PC-3 (cell line): ENCODE measurements around the gene LRFN3. TPM values are rescaled to one million over a fixed set of nuclear protein-coding genes. Genes with fewer than 3 reads are reported as not detected.
"Not testable (repeated sequence)": the region's sequence is repeated elsewhere in the genome, so short reads cannot be mapped to it uniquely, and the experiment has no call there.

Experiments used
- ATAC-seq: fragments of 200-7000 bp; cut with Tn5 transposase; 2 replicates; pipeline ENCODE4 v1.9.1; 2020; ENCODE audit warnings: mild to moderate bottlenecking, moderate library complexity
- BruUV-seq: library from RNA; stranded (reverse); fragments of 400-500 nt; replicated peaks from 2 replicates; lab custom pipeline; 2021; lab: Mats Ljungman, UMichigan
- CTCF ChIA-PET: fragments of 300-600 bp; sonication (Branson Sonifier 250); formaldehyde crosslinking; loops from one replicate; lab custom pipeline; 2022; ENCODE audit warnings: antibody characterized with exemption; lab: Charles Lee
- POLR2A ChIA-PET: fragments of 300-600 bp; sonication (Branson Sonifier 250); formaldehyde crosslinking; loops from one replicate; lab custom pipeline; 2022; ENCODE audit warnings: antibody characterized with exemption; ENCODE audit not compliant: unreplicated experiment; lab: Charles Lee
- DNase-seq: peaks from one replicate; pipeline ENCODE4 v3.0.0-alpha.2; 2015
- H2AFZ ChIP-seq: fragments of 300-600 bp; sonication (generic); 2 replicates; pipeline ENCODE4 v1.6.0; 2016; ENCODE audit warnings: antibody characterized with exemption, low read length
- H3F3A ChIP-seq: fragments of 300-600 bp; sonication (generic); one replicate; pipeline ENCODE4 v1.6.0; 2017; ENCODE audit warnings: antibody characterized with exemption, low read length, control low read depth, mild to moderate bottlenecking; ENCODE audit not compliant: unreplicated experiment
- H3K27ac ChIP-seq: fragments of 300-600 bp; sonication (generic); 2 replicates; pipeline ENCODE4 v1.5.1; 2016; ENCODE audit warnings: mild to moderate bottlenecking, low read length
- H3K27me3 ChIP-seq: fragments of 300-600 bp; sonication (generic); 2 replicates; pipeline ENCODE4 v1.6.1; 2016; ENCODE audit warnings: low read length, mixed read lengths
- H3K36me3 ChIP-seq: fragments of 300-600 bp; sonication (generic); 2 replicates; pipeline ENCODE4 v1.6.1; 2016; ENCODE audit warnings: low read depth, mixed run types, low read length, mixed read lengths
- H3K4me1 ChIP-seq: fragments of 300-600 bp; sonication (generic); 2 replicates; pipeline ENCODE4 v1.5.1; 2016; ENCODE audit warnings: low read length; ENCODE audit not compliant: insufficient read depth
- H3K4me2 ChIP-seq: fragments of 300-600 bp; sonication (generic); 2 replicates; pipeline ENCODE4 v1.6.0; 2016; ENCODE audit warnings: low read length
- H3K4me3 ChIP-seq: fragments of 300-600 bp; sonication (generic); 2 replicates; pipeline ENCODE4 v1.5.1; 2016; ENCODE audit warnings: mild to moderate bottlenecking, low read length, mixed read lengths
- H3K79me2 ChIP-seq: fragments of 300-600 bp; sonication (generic); 2 replicates; pipeline ENCODE4 v1.6.1; 2017; ENCODE audit warnings: low read length, mixed read lengths
- H3K9ac ChIP-seq: fragments of 300-600 bp; sonication (generic); 2 replicates; pipeline ENCODE4 v1.6.0; 2016; ENCODE audit warnings: mild to moderate bottlenecking, low read length
- H3K9me2 ChIP-seq: fragments of 300-600 bp; sonication (generic); replicated peaks from 2 replicates; pipeline ENCODE4 v1.6.1; 2016; ENCODE audit warnings: mixed run types, low read length, mixed read lengths
- H3K9me3 ChIP-seq: fragments of 300-600 bp; sonication (generic); 2 replicates; pipeline ENCODE4 v1.6.1; 2016; ENCODE audit warnings: low read length, mixed read lengths
- H4K20me1 ChIP-seq: fragments of 300-600 bp; sonication (generic); 2 replicates; pipeline ENCODE4 v1.6.1; 2016; ENCODE audit warnings: low read length, mixed read lengths
- CTCF ChIP-seq: fragments of 300-600 bp; sonication (generic); conservative IDR thresholded peaks from 2 replicates; pipeline ENCODE4 v1.5.1; 2017; ENCODE audit warnings: antibody characterized with exemption, low read depth, mild to moderate bottlenecking, low read length
- EZH2 ChIP-seq: fragments of 300-600 bp; sonication (generic); IDR thresholded peaks from one replicate; pipeline ENCODE4 v1.6.1; 2017; ENCODE audit warnings: antibody characterized with exemption, mild to moderate bottlenecking, low read length; ENCODE audit not compliant: unreplicated experiment
- EZH2phosphoT487 ChIP-seq: fragments of 300-600 bp; sonication (generic); IDR thresholded peaks from 2 replicates; pipeline ENCODE4 v1.6.1; 2018; ENCODE audit warnings: mild to moderate bottlenecking, antibody characterized with exemption, low read length, borderline replicate concordance
- intact Hi-C: fragments of 100-400 bp; cut with micrococcal nuclease; formaldehyde crosslinking; loops from 2 replicates; pipeline ENCODE4 v1.9.0; 2023
- total RNA-seq: library from RNA; depleted of rRNA; stranded (reverse); fragments of >200 nt; gene quantifications from 2 replicates; pipeline ENCODE4 v1.2.3, GENCODE V29; 2014

LRFN3 gene
- total RNA-seq, 1 experiment from 2014 or later: 4.1 TPM

DNA sequence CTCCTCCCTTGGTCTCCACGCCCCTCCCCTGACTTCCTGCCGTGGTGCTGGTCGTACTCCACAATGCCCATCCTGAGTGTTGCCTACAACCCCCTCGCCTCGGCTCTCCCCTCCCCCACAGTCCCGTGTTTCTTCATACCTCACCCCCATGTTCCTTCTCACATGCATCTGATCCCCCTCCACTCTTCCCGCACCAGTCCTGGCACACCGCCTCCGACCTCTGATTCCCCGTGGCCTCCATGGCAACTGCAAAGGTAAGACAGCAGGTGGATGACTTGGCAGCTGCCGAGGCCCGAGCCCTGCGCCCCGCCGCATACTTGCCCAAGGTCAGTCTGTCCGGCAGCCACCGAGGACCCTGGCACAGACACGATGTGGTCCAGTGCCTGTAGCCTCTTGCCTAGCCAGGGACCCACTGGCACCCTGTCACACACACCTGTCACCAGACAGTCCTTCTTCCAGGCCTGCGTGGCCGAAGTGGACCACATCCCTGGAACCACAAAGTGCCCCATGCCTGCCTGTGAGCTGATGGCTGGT is 42.7 kb downstream of the LRFN3 start:
- Histone ChIP-seq H3K27ac (no peak overlapping the region), H4K20me1 (no peaks in the 10 kb centered on the region), H3K27me3 (no peaks in the 10 kb centered on the region), H3K4me3 (no peak overlapping the region), H3K9ac (no peak overlapping the region), H3K4me1 (no peaks in the 10 kb centered on the region), H3K9me3 (no peaks in the 10 kb centered on the region), H3F3A (no peaks in the 10 kb centered on the region), H3K36me3 (no peaks in the 10 kb centered on the region), H3K4me2 (no peak overlapping the region), H3K9me2 (no peaks in the 10 kb centered on the region), H3K79me2 (no peaks in the 10 kb centered on the region), H2AFZ (no peak overlapping the region)
- ATAC-seq: no peak
- intact Hi-C loops: no loop called here
- ChIA-PET POLR2A (no interaction called here), CTCF (no interaction called here)
- no peak for DNase-seq
- TF ChIP-seq EZH2 (no peak), CTCF (no peak), EZH2phosphoT487 (no peak)
- no TSS peak for BruUV-seq

DNA sequence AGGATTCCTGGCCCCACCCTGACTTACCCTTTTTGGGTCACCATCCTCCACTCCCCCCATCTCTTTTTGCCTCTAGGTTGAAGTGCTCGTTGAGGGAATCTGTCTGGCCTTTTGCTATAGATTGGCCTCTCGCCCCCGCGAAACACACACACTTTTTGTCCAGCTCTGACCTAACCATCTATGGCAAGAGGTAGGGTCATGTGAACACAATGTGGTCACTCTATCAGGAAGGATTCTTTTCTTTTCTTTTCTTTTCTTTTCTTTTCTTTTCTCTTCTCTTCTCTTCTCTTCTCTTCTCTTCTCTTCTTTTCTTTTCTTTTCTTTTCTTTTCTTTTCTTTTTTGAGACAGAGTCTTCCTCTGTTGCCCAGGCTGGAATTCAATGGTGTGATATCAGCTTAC is 44.8 kb downstream of the LRFN3 start:
- intact Hi-C loops, H3K9me3 ChIP-seq, H3F3A ChIP-seq, CTCF ChIA-PET, H4K20me1 ChIP-seq, H3K27me3 ChIP-seq, H3K9me2 ChIP-seq, ATAC-seq, H3K4me3 ChIP-seq, BruUV-seq, H2AFZ ChIP-seq, H3K36me3 ChIP-seq, DNase-seq, H3K4me1 ChIP-seq, H3K9ac ChIP-seq, H3K79me2 ChIP-seq, H3K4me2 ChIP-seq, POLR2A ChIA-PET, H3K27ac ChIP-seq: not testable (repeated sequence)

- no peaks in the 10 kb centered on the region for H3K27me3 ChIP-seq
Measured at GRCh38 chr19:35983177-35983576, 47.0 kb downstream of the LRFN3 start.

More at GRCh38 chr19:35983177-35983576, 47.0 kb downstream of the LRFN3 start:
- no peaks in the 10 kb centered on the region for H4K20me1 ChIP-seq
- CTCF ChIA-PET: no interaction called here
- DNase-seq (no peak), ATAC-seq (no peak)
- no peaks in the 10 kb centered on the region for H3K4me1 ChIP-seq
- no peaks in the 10 kb centered on the region for H3K79me2 ChIP-seq
- no peaks in the 10 kb centered on the region for H3K36me3 ChIP-seq
- no peak overlapping the region for H3K4me3 ChIP-seq
- no TSS peak for BruUV-seq
- no peaks in the 10 kb centered on the region for H3K9me2 ChIP-seq
- H3K4me2 ChIP-seq: no peak overlapping the region
- no peak overlapping the region for H3K9ac ChIP-seq
- no peaks in the 10 kb centered on the region for H3K9me3 ChIP-seq
- TF ChIP-seq EZH2phosphoT487: no peak
- TF ChIP-seq CTCF: no peak
- intact Hi-C loops: no loop called here
- no peak overlapping the region for H3K27ac ChIP-seq
- POLR2A ChIA-PET: no interaction called here
- no peak overlapping the region for H2AFZ ChIP-seq
- no peaks in the 10 kb centered on the region for H3F3A ChIP-seq
